CD14-positive monocyte (primary cell): ENCODE results near the gene SNX21. TPM values are rescaled to one million over a fixed set of nuclear protein-coding genes. Genes with fewer than 3 reads are reported as not detected.

Experiments used
- DNase-seq, 3 donors: peaks; one replicate each; pipeline ENCODE4 v3.0.0-alpha.2; 2011 to 2022
- H2AFZ ChIP-seq: 2 replicates; pipeline ENCODE4 v1.6.0; 2012; ENCODE audit warnings: mild to moderate bottlenecking, low read depth, low read length, inconsistent platforms; ENCODE audit not compliant: insufficient read depth, poor library complexity, severe bottlenecking
- H3K27ac ChIP-seq, 2 donors: 1 replicate in 1 of 2; 2 replicates in 1 of 2; pipeline ENCODE4 v1.5.1; 2012 to 2013; ENCODE audit warnings: low read length in 2 of 2, control low read depth in 1 of 2, inconsistent platforms in 1 of 2, low read depth in 1 of 2, mild to moderate bottlenecking in 1 of 2
- H3K27me3 ChIP-seq, 2 donors: one replicate each; pipeline versions ENCODE4 v1.6.0 to v1.6.1; 2011 to 2013; ENCODE audit warnings: low read length in 2 of 2; ENCODE audit not compliant: control insufficient read depth in 2 of 2, insufficient read depth in 2 of 2
- H3K36me3 ChIP-seq, 2 donors: replicated peaks in 1 of 2; 1 replicate in 1 of 2; 2 replicates in 1 of 2; pipeline versions ENCODE4 v1.5.1 to v1.6.1; 2012 to 2013; ENCODE audit warnings: low read length in 2 of 2, control low read depth in 1 of 2, inconsistent platforms in 1 of 2, mild to moderate bottlenecking in 1 of 2; ENCODE audit not compliant: insufficient read depth in 2 of 2, control insufficient read depth in 1 of 2
- H3K4me1 ChIP-seq, 2 donors: 1 replicate in 1 of 2; 2 replicates in 1 of 2; pipeline versions ENCODE4 v1.5.1 to v1.6.1; 2012 to 2013; ENCODE audit warnings: low read length in 2 of 2, control low read depth in 1 of 2, inconsistent platforms in 1 of 2, mild to moderate bottlenecking in 1 of 2, moderate library complexity in 1 of 2; ENCODE audit not compliant: insufficient read depth in 2 of 2, control insufficient read depth in 1 of 2
- H3K4me2 ChIP-seq: replicated peaks from 2 replicates; pipeline ENCODE3; 2012; ENCODE audit warnings: low read length, moderate library complexity, mild to moderate bottlenecking; ENCODE audit not compliant: poor library complexity, severe bottlenecking; ENCODE audit errors: extremely low read depth
- H3K4me3 ChIP-seq, 3 experiments: fragments of 200-600 bp in 1 of 3; sonication (generic) in 1 of 3; replicated peaks in 1 of 3; 1 replicate in 2 of 3; 2 replicates in 1 of 3; pipeline ENCODE4 v1.5.1; 2011 to 2013; ENCODE audit warnings: low read length in 3 of 3, mild to moderate bottlenecking in 3 of 3, control low read depth in 2 of 3, low read depth in 2 of 3, inconsistent platforms in 1 of 3, moderate library complexity in 1 of 3
- H3K79me2 ChIP-seq: 2 replicates; pipeline ENCODE4 v1.6.0; 2012; ENCODE audit warnings: mild to moderate bottlenecking, control low read depth, inconsistent platforms, low read length, moderate library complexity; ENCODE audit not compliant: insufficient read depth
- H3K9ac ChIP-seq: 2 replicates; pipeline ENCODE4 v1.6.0; 2017; ENCODE audit warnings: low read length, mild to moderate bottlenecking; ENCODE audit not compliant: insufficient read depth, poor library complexity, severe bottlenecking
- H3K9me3 ChIP-seq, 2 donors: replicated peaks in 1 of 2; 1 replicate in 1 of 2; 2 replicates in 1 of 2; pipeline versions ENCODE4 v1.5.1 to v1.6.1; 2012 to 2013; ENCODE audit warnings: low read length in 2 of 2, control low read depth in 1 of 2; ENCODE audit not compliant: control insufficient read depth in 1 of 2, insufficient read depth in 1 of 2
- H4K20me1 ChIP-seq: 2 replicates; pipeline ENCODE4 v1.6.0; 2012; ENCODE audit warnings: mild to moderate bottlenecking, low read length, control low read depth, moderate library complexity; ENCODE audit not compliant: insufficient read depth
- H3K27ac Mint-ChIP-seq, 7 donors: one replicate each; pipeline ENCODE4 v1.8.0; 2020; ENCODE audit warnings: mild to moderate bottlenecking in 7 of 7, mixed read lengths in 7 of 7, moderate library complexity in 6 of 7, inconsistent platforms in 2 of 7
- H3K27me3 Mint-ChIP-seq, 3 donors: one replicate each; pipeline ENCODE4 v1.8.0; 2021 to 2022; ENCODE audit warnings: low read depth in 3 of 3, mild to moderate bottlenecking in 3 of 3, mixed read lengths in 3 of 3, moderate library complexity in 3 of 3, inconsistent platforms in 1 of 3
- H3K36me3 Mint-ChIP-seq, 2 donors: one replicate each; pipeline ENCODE4 v1.8.0; 2020; ENCODE audit warnings: mixed read lengths in 2 of 2, inconsistent platforms in 1 of 2, mild to moderate bottlenecking in 1 of 2
- H3K4me1 Mint-ChIP-seq: one replicate; pipeline ENCODE4 v1.8.0; 2020; ENCODE audit warnings: mild to moderate bottlenecking, mixed read lengths
- H3K4me3 Mint-ChIP-seq, 2 donors: one replicate each; pipeline ENCODE4 v1.8.0; 2020; ENCODE audit warnings: mild to moderate bottlenecking in 2 of 2, mixed read lengths in 2 of 2, moderate library complexity in 1 of 2
- H3K9me3 Mint-ChIP-seq, 7 donors: one replicate each; pipeline ENCODE4 v1.8.0; 2020 to 2022; ENCODE audit warnings: mixed read lengths in 7 of 7, mild to moderate bottlenecking in 6 of 7, moderate library complexity in 6 of 7, inconsistent platforms in 2 of 7
- CTCF ChIP-seq: fragments of 200-600 bp; IDR thresholded peaks from one replicate; pipeline ENCODE4 v1.8.0; 2022; ENCODE audit warnings: antibody characterized with exemption, mild to moderate bottlenecking
- WGBS: methylation state at CpG from one replicate; pipeline ENCODE4 v1.1.5; 2013; ENCODE audit warnings: missing lambda C conversion rate; ENCODE audit not compliant: insufficient coverage; 5-methylcytosine and 5-hydroxymethylcytosine counted together
- intact Hi-C, 2 donors: fragments of 100-400 bp; cut with micrococcal nuclease; formaldehyde crosslinking; loops; one replicate each; pipeline versions ENCODE4 v1.15.0 to v1.15.1; 2023
- polyA plus RNA-seq, 3 donors: library from polyadenylated mRNA; depleted of rRNA in 1 of 3; unstranded in 2 of 3; stranded (reverse) in 1 of 3; fragments of 300-500 nt in 2 of 3; fragments of >200 nt in 1 of 3; fragmentation: Illumina TruSeq in 2 of 3; gene quantifications; 1 replicate in 2 of 3; 2 replicates in 1 of 3; pipeline ENCODE4 v1.2.3, GENCODE V29; 2012 to 2021

SNX21 gene
- polyA plus RNA-seq, 3 donors = 11.2 to 16.9 (median 12.7) TPM

DNA sequence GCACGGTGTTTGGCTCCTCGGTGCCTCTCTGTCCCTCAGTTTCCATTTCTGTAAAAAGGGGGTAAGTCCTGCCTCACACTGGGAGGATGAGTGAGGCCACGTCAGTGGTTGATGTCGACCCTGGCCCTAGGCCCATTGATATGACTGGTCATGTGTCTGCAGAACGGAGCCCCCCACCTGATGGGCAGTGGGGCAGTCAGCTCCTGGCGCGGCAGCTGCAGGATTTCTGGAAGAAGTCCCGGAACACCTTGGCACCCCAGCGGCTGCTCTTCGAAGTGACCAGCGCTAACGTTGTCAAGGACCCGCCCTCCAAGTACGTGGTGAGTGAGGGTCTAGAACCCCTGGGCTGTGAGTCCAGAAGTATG is 1.2 kb downstream of the SNX21 start:
- peak overlapping the region; percentile 35 to 96 (median 58) for H3K27ac Mint-ChIP-seq
- Histone ChIP-seq H3K9me3 (no peaks in the 10 kb centered on the region), H3K4me2 (peak overlapping the region; percentile 92), H3K27me3 (no peaks in the 10 kb centered on the region), H3K36me3 (peaks cover under 1 to 27% of the 10 kb centered on the region in 2 donors), H3K4me3 (peak overlapping the region in 1 of 3 experiments; percentile 84), H3K27ac (peak overlapping the region in 1 of 2 donors; percentile 82), H3K4me1 (peaks cover 49 to 58% of the 10 kb centered on the region in 2 donors), H2AFZ (peak overlapping the region; percentile 87), H4K20me1 (peaks cover 3% of the 10 kb centered on the region), H3K79me2 (peaks cover 14% of the 10 kb centered on the region), H3K9ac (peak overlapping the region; percentile 83)
- H3K27me3 Mint-ChIP-seq = no peaks in the 10 kb centered on the region
- H3K4me3 Mint-ChIP-seq = peak overlapping the region; percentile 80 to 88
- TF ChIP-seq CTCF = no peak
- peaks cover 0 to 1% (median 0%) of the 10 kb centered on the region in 7 donors for H3K9me3 Mint-ChIP-seq
- H3K36me3 Mint-ChIP-seq = peaks cover 12 to 42% of the 10 kb centered on the region in 2 donors
- H3K4me1 Mint-ChIP-seq = peaks cover 56% of the 10 kb centered on the region
- 96% methylated on average over 13 of the region's 14 CpGs for WGBS
- intact Hi-C loops = no loop called here
- no peak for DNase-seq

- no peak overlapping the region for H2AFZ ChIP-seq
- no peak overlapping the region for H3K9ac ChIP-seq
- peaks cover 49 to 58% of the 10 kb centered on the region in 2 donors for H3K4me1 ChIP-seq
- peak in 1 of 3 donors; percentile 31 for DNase-seq
- H3K36me3 ChIP-seq = peaks cover 6 to 32% of the 10 kb centered on the region in 2 donors
- Mint-ChIP-seq H3K9me3 (peaks cover 0 to 1% (median 0%) of the 10 kb centered on the region in 7 donors), H3K27ac (peak overlapping the region in 6 of 7 donors; percentile 21 to 85 (median 43)), H3K36me3 (peaks cover 17 to 47% of the 10 kb centered on the region in 2 donors), H3K27me3 (no peaks in the 10 kb centered on the region), H3K4me3 (peak overlapping the region in 1 of 2 donors; percentile 88), H3K4me1 (peaks cover 53% of the 10 kb centered on the region)
- intact Hi-C loops = no loop called here
- peak overlapping the region; percentile 92 for H3K4me2 ChIP-seq
- peak overlapping the region in 1 of 2 donors; percentile 82 for H3K27ac ChIP-seq
- H3K4me3 ChIP-seq = peak overlapping the region in 1 of 3 experiments; percentile 84
- TF ChIP-seq CTCF = no peak
- peaks cover 14% of the 10 kb centered on the region for H3K79me2 ChIP-seq
- H3K9me3 ChIP-seq = no peaks in the 10 kb centered on the region
- H4K20me1 ChIP-seq = peaks cover 3% of the 10 kb centered on the region
- H3K27me3 ChIP-seq = no peaks in the 10 kb centered on the region
- WGBS = 90% methylated on average over 1 of the region's 3 CpGs
These were observed 1.7 kb downstream of the SNX21 start for GRCh38 chr20:45835329-45835765.
